Smooth muscle cell (in vitro differentiated cells): ENCODE measurements around the gene CLK3. TPM values are rescaled to one million over a fixed set of nuclear protein-coding genes. Genes with fewer than 3 reads are reported as not detected.

Experiments
- DNase-seq: peaks from one replicate; lab custom pipeline; 2025; ENCODE audit not compliant: unreplicated experiment; lab: John Stamatoyannopoulos, UW
- H2AFZ ChIP-seq: fragments of 200-600 bp; sonication (generic); 2 replicates; pipeline ENCODE4 v1.6.0; 2016; ENCODE audit warnings: antibody characterized with exemption, low read depth, mild to moderate bottlenecking
- H3F3A ChIP-seq: fragments of 200-600 bp; sonication (generic); 2 replicates; pipeline ENCODE4 v1.6.0; 2017; ENCODE audit warnings: antibody characterized with exemption, low read depth
- H3K27ac ChIP-seq: fragments of 200-600 bp; sonication (generic); 2 replicates; pipeline ENCODE4 v1.5.1; 2016; ENCODE audit warnings: low read depth, mild to moderate bottlenecking
- H3K27me3 ChIP-seq: fragments of 200-600 bp; sonication (generic); 2 replicates; pipeline ENCODE4 v1.6.1; 2016; ENCODE audit warnings: low read depth, mild to moderate bottlenecking
- H3K36me3 ChIP-seq: fragments of 200-600 bp; sonication (generic); 2 replicates; pipeline ENCODE4 v1.5.1; 2016; ENCODE audit warnings: low read depth
- H3K4me1 ChIP-seq: fragments of 200-600 bp; sonication (generic); 2 replicates; pipeline ENCODE4 v1.5.1; 2016; ENCODE audit warnings: low read depth
- H3K4me2 ChIP-seq: fragments of 200-600 bp; sonication (generic); 2 replicates; pipeline ENCODE4 v1.6.0; 2016; ENCODE audit warnings: mild to moderate bottlenecking
- H3K4me3 ChIP-seq: fragments of 200-600 bp; sonication (generic); 2 replicates; pipeline ENCODE4 v1.5.1; 2016; ENCODE audit warnings: mild to moderate bottlenecking
- H3K79me2 ChIP-seq: fragments of 200-600 bp; sonication (generic); 2 replicates; pipeline ENCODE4 v1.6.0; 2016; ENCODE audit warnings: low read depth, mild to moderate bottlenecking
- H3K9ac ChIP-seq: fragments of 200-600 bp; sonication (generic); 2 replicates; pipeline ENCODE4 v1.6.0; 2016; ENCODE audit warnings: low read depth
- H3K9me3 ChIP-seq: fragments of 200-600 bp; sonication (generic); replicated peaks from 2 replicates; pipeline ENCODE4 v1.5.1; 2016; ENCODE audit warnings: low read depth
- H4K20me1 ChIP-seq: fragments of 200-600 bp; sonication (generic); 2 replicates; pipeline ENCODE4 v1.6.0; 2016; ENCODE audit warnings: low read depth
- CTCF ChIP-seq: fragments of 200-600 bp; sonication (generic); IDR thresholded peaks from 2 replicates; pipeline ENCODE4 v1.5.1; 2017; ENCODE audit warnings: borderline replicate concordance, mild to moderate bottlenecking, antibody characterized with exemption; ENCODE audit not compliant: insufficient read depth, poor library complexity, severe bottlenecking
- WGBS: methylation state at CpG from one replicate; pipeline ENCODE4 v1.1.7; 2016; ENCODE audit warnings: low lambda C conversion rate; 5-methylcytosine and 5-hydroxymethylcytosine counted together
- polyA plus RNA-seq: library from polyadenylated mRNA; unstranded; fragments of >200 nt; fragmentation: Nextera tagmentation; extraction: Ambion mirVana; gene quantifications from 2 replicates; pipeline ENCODE4 v1.2.1, GENCODE V29; 2016
- total RNA-seq: library from RNA; depleted of rRNA; stranded (reverse); fragments of >200 nt; gene quantifications from 2 replicates; pipeline ENCODE4 v1.2.3, GENCODE V29; 2014

Gene CLK3
- total and polyA plus RNA-seq, 2 experiments from 2014 or later, result 68.8 to 105 TPM

GRCh38 chr15:74589826-74590225 lies 25.8 kb upstream of the CLK3 start:
- H3K27ac ChIP-seq, result peak overlapping the region; percentile 78

GRCh38 chr15:74592222-74592621 lies 23.4 kb upstream of the CLK3 start:
- Histone ChIP-seq H3K36me3 (no peaks in the 10 kb centered on the region), H3K4me2 (no peak overlapping the region), H3K79me2 (no peaks in the 10 kb centered on the region), H3K4me3 (no peak overlapping the region), H3F3A (no peaks in the 10 kb centered on the region), H2AFZ (no peak overlapping the region), H3K4me1 (peaks cover 13% of the 10 kb centered on the region), H3K9me3 (no peaks in the 10 kb centered on the region), H4K20me1 (no peaks in the 10 kb centered on the region), H3K27me3 (no peaks in the 10 kb centered on the region), H3K27ac (no peak overlapping the region), H3K9ac (no peak overlapping the region)
- no peak for TF ChIP-seq CTCF
- no peak for DNase-seq
- 77% methylated on average over 3 of the region's 3 CpGs for WGBS

More at GRCh38 chr15:74589826-74590225, 25.8 kb upstream of the CLK3 start:
- H3K4me3 ChIP-seq, result no peak overlapping the region
- H3K79me2 ChIP-seq, result no peaks in the 10 kb centered on the region
- H3K4me2 ChIP-seq, result no peak overlapping the region
- H4K20me1 ChIP-seq, result no peaks in the 10 kb centered on the region
- DNase-seq, result no peak
- no peaks in the 10 kb centered on the region for H3K27me3 ChIP-seq
- no peak overlapping the region for H2AFZ ChIP-seq
- H3K9ac ChIP-seq, result no peak overlapping the region
- TF ChIP-seq CTCF, result no peak
- H3K4me1 ChIP-seq, result peaks cover 20% of the 10 kb centered on the region
- H3K36me3 ChIP-seq, result no peaks in the 10 kb centered on the region
- H3F3A ChIP-seq, result no peaks in the 10 kb centered on the region
- WGBS, result 97% methylated on average over 6 of the region's 6 CpGs
- no peaks in the 10 kb centered on the region for H3K9me3 ChIP-seq

DNA sequence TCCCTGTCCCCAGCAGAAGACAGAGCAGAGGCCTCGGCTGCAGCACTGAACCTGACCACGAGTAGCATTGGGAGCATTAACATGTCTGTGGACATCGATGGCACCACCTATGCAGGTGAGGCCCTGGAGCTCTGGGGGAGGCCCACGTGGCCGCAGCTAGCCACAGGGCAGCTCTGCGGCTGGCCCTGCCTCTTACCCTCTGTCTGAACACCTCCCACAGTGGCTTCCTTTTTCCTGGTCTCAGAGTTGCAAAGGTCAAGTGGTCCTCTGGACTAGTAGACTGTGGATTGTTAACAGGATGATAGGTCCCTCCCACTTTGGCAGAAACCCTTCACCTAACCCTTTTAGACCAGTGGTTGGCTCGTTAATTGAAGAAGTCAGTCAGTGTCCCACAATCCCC lies 22.5 kb upstream of the CLK3 start:
- Histone ChIP-seq H3K4me2 (no peak overlapping the region), H3K27me3 (no peaks in the 10 kb centered on the region), H3K27ac (no peak overlapping the region), H3K9me3 (no peaks in the 10 kb centered on the region), H3F3A (no peaks in the 10 kb centered on the region), H3K9ac (no peak overlapping the region), H3K79me2 (no peaks in the 10 kb centered on the region), H4K20me1 (no peaks in the 10 kb centered on the region), H2AFZ (no peak overlapping the region), H3K4me3 (no peak overlapping the region), H3K4me1 (peaks cover 7% of the 10 kb centered on the region), H3K36me3 (no peaks in the 10 kb centered on the region)
- WGBS, result 96% methylated on average over 7 of the region's 7 CpGs
- DNase-seq, result no peak
- TF ChIP-seq CTCF, result no peak

- Histone ChIP-seq H3K27ac (no peak overlapping the region), H3K79me2 (no peaks in the 10 kb centered on the region), H3K9me3 (no peaks in the 10 kb centered on the region), H3K4me1 (no peaks in the 10 kb centered on the region), H4K20me1 (no peaks in the 10 kb centered on the region), H3K4me2 (no peak overlapping the region), H2AFZ (no peak overlapping the region), H3F3A (no peaks in the 10 kb centered on the region), H3K36me3 (no peaks in the 10 kb centered on the region), H3K4me3 (no peak overlapping the region), H3K27me3 (no peaks in the 10 kb centered on the region), H3K9ac (no peak overlapping the region)
- WGBS, result 89% methylated on average over 4 of the region's 4 CpGs
- no peak for DNase-seq
- no peak for TF ChIP-seq CTCF
Observed at GRCh38 chr15:74594455-74594854, 21.2 kb upstream of the CLK3 start.
